Fibroblast of lung (primary cell): ENCODE measurements around the gene BANF2. TPM values are rescaled to one million over a fixed set of nuclear protein-coding genes. Genes with fewer than 3 reads are reported as not detected.

ENCODE experiments used
- DNase-seq, 2 donors: peaks; one replicate each; pipeline versions ENCODE4 v3.0.0 to v3.0.0-alpha.2; 2010; ENCODE audit warnings: low read depth in 2 of 2
- H2AFZ ChIP-seq: 2 replicates; pipeline ENCODE4 v1.5.1; 2012; ENCODE audit warnings: low read length, control low read depth, inconsistent platforms
- H3K27ac ChIP-seq: 2 replicates; pipeline ENCODE4 v1.5.1; 2011; ENCODE audit warnings: low read length, control low read depth; ENCODE audit not compliant: insufficient read depth
- H3K27me3 ChIP-seq: 2 replicates; pipeline ENCODE4 v1.5.1; 2011; ENCODE audit warnings: mild to moderate bottlenecking, low read length; ENCODE audit not compliant: control insufficient read depth, insufficient read depth
- H3K36me3 ChIP-seq: 2 replicates; pipeline ENCODE4 v1.5.1; 2011; ENCODE audit warnings: low read length; ENCODE audit not compliant: control insufficient read depth, insufficient read depth
- H3K4me1 ChIP-seq: 2 replicates; pipeline ENCODE4 v1.5.1; 2011; ENCODE audit warnings: low read length; ENCODE audit not compliant: control insufficient read depth, insufficient read depth; ENCODE audit errors: extremely low read depth
- H3K4me2 ChIP-seq: 2 replicates; pipeline ENCODE4 v1.5.1; 2011; ENCODE audit warnings: low read length, control low read depth; ENCODE audit not compliant: insufficient read depth; ENCODE audit errors: extremely low read depth
- H3K4me3 ChIP-seq, 4 experiments: fragments of 200-600 bp in 1 of 4; sonication (generic) in 1 of 4; replicated peaks in 1 of 4; 2 replicates each; pipeline ENCODE4 v1.5.1; 2011 to 2016; ENCODE audit warnings: low read length in 4 of 4, low read depth in 3 of 4, mild to moderate bottlenecking in 3 of 4, control low read depth in 2 of 4, inconsistent platforms in 1 of 4, mixed read lengths in 1 of 4; ENCODE audit not compliant: insufficient read depth in 1 of 4; ENCODE audit errors: control extremely low read depth in 1 of 4
- H3K79me2 ChIP-seq: 2 replicates; pipeline ENCODE4 v1.5.1; 2012; ENCODE audit warnings: mild to moderate bottlenecking, low read length, inconsistent platforms; ENCODE audit not compliant: control insufficient read depth, insufficient read depth
- H3K9ac ChIP-seq: 2 replicates; pipeline ENCODE4 v1.5.1; 2011; ENCODE audit warnings: mild to moderate bottlenecking, low read length, control low read depth; ENCODE audit not compliant: insufficient read depth
- H3K9me3 ChIP-seq: 2 replicates; pipeline ENCODE4 v1.5.1; 2012; ENCODE audit warnings: low read depth, low read length; ENCODE audit not compliant: control insufficient read depth, insufficient read depth
- H4K20me1 ChIP-seq: 2 replicates; pipeline ENCODE4 v1.5.1; 2011; ENCODE audit warnings: low read length; ENCODE audit not compliant: control insufficient read depth, insufficient read depth; ENCODE audit errors: extremely low read depth
- EZH2 ChIP-seq: IDR thresholded peaks from 2 replicates; pipeline ENCODE4 v1.5.1; 2012; ENCODE audit warnings: low read length, control low read depth, mild to moderate bottlenecking; ENCODE audit errors: missing control alignments
- polyA plus RNA-seq, 2 donors: library from polyadenylated mRNA; depleted of rRNA in 1 of 2; stranded (reverse) in 1 of 2; unstranded in 1 of 2; fragments of >200 nt; gene quantifications; 2 replicates each; pipeline ENCODE4 v1.2.1, GENCODE V29; 2011 to 2012; ENCODE audit warnings: missing spikeins in 1 of 2
- total RNA-seq: library from RNA; depleted of rRNA; stranded (reverse); fragments of >200 nt; gene quantifications from 2 replicates; pipeline ENCODE4 v1.2.1, GENCODE V29; 2014
- TF ChIP-seq, protein P1 (sequence below), 2 donors: IDR thresholded peaks in 1 of 2; conservative IDR thresholded peaks in 1 of 2; 1 replicate in 1 of 2; 2 replicates in 1 of 2; pipeline ENCODE4 v1.5.1; 2011 to 2012; ENCODE audit warnings: low read length in 2 of 2, control low read depth in 1 of 2, inconsistent platforms in 1 of 2, low read depth in 1 of 2, mild to moderate bottlenecking in 1 of 2

The BANF2 gene
- total and polyA plus RNA-seq, 2 donors (not counting 1 experiment from before 2014, with no cell fraction given) = not detected

DNA sequence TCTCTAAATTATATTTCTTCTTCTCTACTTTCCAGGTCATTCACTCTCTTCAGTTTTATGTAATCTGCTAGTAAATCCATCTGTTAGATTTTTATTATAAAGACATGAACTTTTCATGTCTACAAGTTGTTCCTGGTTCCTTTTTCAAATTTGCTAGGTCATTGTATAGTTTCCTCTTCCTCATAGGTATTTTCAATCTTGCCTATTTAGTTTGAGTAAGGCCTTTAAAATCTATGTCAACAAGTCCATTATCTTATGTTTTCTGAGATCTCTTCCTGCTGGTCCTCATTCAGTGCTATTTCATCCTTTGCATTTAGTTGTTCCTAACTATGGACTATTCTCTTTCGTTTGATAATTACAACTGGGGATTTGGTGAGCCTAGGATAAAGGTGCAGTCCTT, 28.8 kb upstream of the BANF2 start:
- Histone ChIP-seq H3K27me3 (no peaks in the 10 kb centered on the region), H3K4me2 (no peak overlapping the region), H3K9me3 (no peaks in the 10 kb centered on the region), H3K36me3 (peaks cover 7% of the 10 kb centered on the region), H3K9ac (no peak overlapping the region), H3K27ac (no peak overlapping the region), H4K20me1 (peaks cover 6% of the 10 kb centered on the region), H2AFZ (no peak overlapping the region), H3K4me1 (peaks cover 14% of the 10 kb centered on the region), H3K4me3 (no peak overlapping the region), H3K79me2 (peaks cover 88% of the 10 kb centered on the region)
- TF ChIP-seq, protein P1, sequence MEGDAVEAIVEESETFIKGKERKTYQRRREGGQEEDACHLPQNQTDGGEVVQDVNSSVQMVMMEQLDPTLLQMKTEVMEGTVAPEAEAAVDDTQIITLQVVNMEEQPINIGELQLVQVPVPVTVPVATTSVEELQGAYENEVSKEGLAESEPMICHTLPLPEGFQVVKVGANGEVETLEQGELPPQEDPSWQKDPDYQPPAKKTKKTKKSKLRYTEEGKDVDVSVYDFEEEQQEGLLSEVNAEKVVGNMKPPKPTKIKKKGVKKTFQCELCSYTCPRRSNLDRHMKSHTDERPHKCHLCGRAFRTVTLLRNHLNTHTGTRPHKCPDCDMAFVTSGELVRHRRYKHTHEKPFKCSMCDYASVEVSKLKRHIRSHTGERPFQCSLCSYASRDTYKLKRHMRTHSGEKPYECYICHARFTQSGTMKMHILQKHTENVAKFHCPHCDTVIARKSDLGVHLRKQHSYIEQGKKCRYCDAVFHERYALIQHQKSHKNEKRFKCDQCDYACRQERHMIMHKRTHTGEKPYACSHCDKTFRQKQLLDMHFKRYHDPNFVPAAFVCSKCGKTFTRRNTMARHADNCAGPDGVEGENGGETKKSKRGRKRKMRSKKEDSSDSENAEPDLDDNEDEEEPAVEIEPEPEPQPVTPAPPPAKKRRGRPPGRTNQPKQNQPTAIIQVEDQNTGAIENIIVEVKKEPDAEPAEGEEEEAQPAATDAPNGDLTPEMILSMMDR (conservative IDR thresholded peaks at IDR 0.05 in 1 of 2, IDR thresholded peaks at IDR 0.05 in 1 of 2; ENCODE audit: low read depth in 1 of 2, low read length in 2 of 2) = no peak
- TF ChIP-seq EZH2 = no peak
- DNase-seq = no peak

DNA sequence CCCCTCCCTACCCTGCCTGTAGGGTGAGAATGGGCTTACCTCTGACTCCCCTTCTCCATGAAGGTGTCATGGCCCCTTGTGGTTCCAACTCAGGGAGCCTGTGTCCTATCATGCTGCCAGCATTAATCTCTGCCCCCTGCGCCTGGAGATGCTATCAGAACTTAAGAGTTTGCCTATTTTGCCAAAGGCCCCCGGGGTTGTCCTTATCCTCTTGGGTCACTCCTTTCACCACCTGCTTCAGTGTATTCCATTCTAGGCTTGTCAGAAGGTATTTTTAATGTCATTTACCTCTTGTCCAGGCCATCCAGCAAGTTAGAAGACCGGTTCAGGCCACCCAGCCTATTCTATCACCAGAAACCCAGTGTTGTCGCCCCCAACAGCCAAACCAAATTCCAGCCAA, 28.2 kb upstream of the BANF2 start:
- no peak overlapping the region for H3K4me3 ChIP-seq
- no peaks in the 10 kb centered on the region for H3K27me3 ChIP-seq
- H3K4me2 ChIP-seq = no peak overlapping the region
- H3K9ac ChIP-seq = no peak overlapping the region
- peaks cover 18% of the 10 kb centered on the region for H3K4me1 ChIP-seq
- TF ChIP-seq EZH2 = no peak
- TF ChIP-seq, protein P1 (conservative IDR thresholded peaks at IDR 0.05 in 1 of 2, IDR thresholded peaks at IDR 0.05 in 1 of 2; ENCODE audit: low read depth in 1 of 2, low read length in 2 of 2) = no peak
- H3K79me2 ChIP-seq = peaks cover 91% of the 10 kb centered on the region
- H3K27ac ChIP-seq = no peak overlapping the region
- H3K36me3 ChIP-seq = peaks cover 8% of the 10 kb centered on the region
- H2AFZ ChIP-seq = no peak overlapping the region
- peaks cover 6% of the 10 kb centered on the region for H4K20me1 ChIP-seq
- no peaks in the 10 kb centered on the region for H3K9me3 ChIP-seq
- DNase-seq = no peak

DNA sequence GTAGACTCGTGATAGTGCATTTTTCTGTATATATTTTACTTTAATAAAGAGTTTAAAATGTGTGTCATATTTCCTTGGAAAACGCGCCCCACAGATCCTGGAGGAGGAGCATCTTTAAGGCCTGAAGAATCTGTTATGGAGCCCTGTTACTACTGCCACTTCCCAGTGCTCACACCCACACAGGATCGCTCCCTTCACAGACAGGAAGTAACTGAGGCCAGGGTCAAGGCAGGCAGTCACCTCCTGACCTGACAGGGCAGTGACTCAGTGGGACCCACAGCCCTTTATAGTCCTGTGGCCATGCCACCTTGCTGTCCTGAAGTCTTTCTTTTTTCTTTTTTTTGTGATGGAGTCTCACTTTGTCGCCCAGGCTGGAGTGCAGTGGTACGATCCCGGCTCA, 26.7 kb upstream of the BANF2 start:
- Histone ChIP-seq H3K79me2 (peaks cover 98% of the 10 kb centered on the region), H3K9me3 (no peaks in the 10 kb centered on the region), H3K27me3 (no peaks in the 10 kb centered on the region), H3K4me3 (no peak overlapping the region), H3K9ac (no peak overlapping the region), H3K4me1 (peaks cover 18% of the 10 kb centered on the region), H3K4me2 (no peak overlapping the region), H3K36me3 (peaks cover 6% of the 10 kb centered on the region), H2AFZ (no peak overlapping the region), H4K20me1 (peaks cover 6% of the 10 kb centered on the region), H3K27ac (no peak overlapping the region)
- TF ChIP-seq, protein P1 (conservative IDR thresholded peaks at IDR 0.05 in 1 of 2, IDR thresholded peaks at IDR 0.05 in 1 of 2; ENCODE audit: low read depth in 1 of 2, low read length in 2 of 2) = no peak
- TF ChIP-seq EZH2 = no peak
- DNase-seq = no peak
